Spleen (tissue), 11 donors: ENCODE data around the gene PIK3R6. TPM values are rescaled to one million over a fixed set of nuclear protein-coding genes. Genes with fewer than 3 reads are reported as not detected.

Experiments used
- DNase-seq: peaks from one replicate; pipeline ENCODE4 v3.0.0-alpha.2; 2020
- H3K27ac ChIP-seq, 8 donors: fragments of 200-600 bp; sonication (generic) in 7 of 8; 1 replicate in 4 of 8; 2 replicates in 4 of 8; pipeline versions ENCODE4 v1.5.0 to v1.8.0; 2016 to 2021; ENCODE audit warnings: inconsistent platforms in 4 of 8, mild to moderate bottlenecking in 4 of 8, moderate library complexity in 1 of 8
- H3K27me3 ChIP-seq, 7 donors: fragments of 200-600 bp; sonication (generic) in 6 of 7; replicated peaks in 1 of 7; 1 replicate in 4 of 7; 2 replicates in 3 of 7; pipeline versions ENCODE4 v1.5.0 to v1.8.0; 2016 to 2021; ENCODE audit warnings: inconsistent platforms in 3 of 7, mild to moderate bottlenecking in 1 of 7
- H3K36me3 ChIP-seq, 6 donors: fragments of 200-600 bp; sonication (generic) in 5 of 6; 1 replicate in 4 of 6; 2 replicates in 2 of 6; pipeline versions ENCODE4 v1.5.0 to v1.8.0; 2016 to 2021; ENCODE audit warnings: inconsistent platforms in 2 of 6
- H3K4me1 ChIP-seq, 6 donors: fragments of 200-600 bp; sonication (generic) in 5 of 6; 1 replicate in 3 of 6; 2 replicates in 3 of 6; pipeline versions ENCODE4 v1.5.0 to v1.8.0; 2016 to 2021; ENCODE audit warnings: inconsistent platforms in 3 of 6
- H3K4me3 ChIP-seq, 8 donors: fragments of 200-600 bp; sonication (generic) in 7 of 8; 1 replicate in 4 of 8; 2 replicates in 4 of 8; pipeline versions ENCODE4 v1.5.0 to v1.8.0; 2016 to 2021; ENCODE audit warnings: inconsistent platforms in 4 of 8, mild to moderate bottlenecking in 4 of 8, moderate library complexity in 2 of 8
- H3K9me3 ChIP-seq, 8 donors: fragments of 200-600 bp; sonication (generic) in 7 of 8; 1 replicate in 4 of 8; 2 replicates in 4 of 8; pipeline versions ENCODE4 v1.5.0 to v1.8.0; 2016 to 2021; ENCODE audit warnings: inconsistent platforms in 4 of 8
- POLR2A ChIP-seq, 3 donors: fragments of 450-650 bp; IDR thresholded peaks; one replicate each; pipeline ENCODE4 v1.5.1; 2017; ENCODE audit warnings: antibody characterized with exemption in 3 of 3, mild to moderate bottlenecking in 1 of 3
- POLR2AphosphoS5 ChIP-seq, 3 donors: sonication (generic); formaldehyde crosslinking; IDR thresholded peaks; one replicate each; pipeline ENCODE4 v1.5.1; 2017; ENCODE audit warnings: antibody characterized with exemption in 3 of 3
- WGBS, 5 donors: extraction: QIAGEN DNeasy Blood & Tissue Kit in 3 of 5; methylation state at CpG; one replicate each; pipeline versions ENCODE4 v1.1.5 to v1.1.7; 2013 to 2018; 5-methylcytosine and 5-hydroxymethylcytosine counted together
- intact Hi-C: fragments of 100-400 bp; cut with DNase I; formaldehyde crosslinking; loops from one replicate; pipeline ENCODE4 v1.15.0; 2023; ENCODE audit warnings: low total_unique reads
- polyA plus RNA-seq, 3 donors: library from polyadenylated mRNA; stranded (reverse); fragments of 200-250 nt; gene quantifications; one replicate each; pipeline ENCODE4 v1.2.1, GENCODE V29; 2013
- total RNA-seq, 7 donors: library from RNA; depleted of rRNA in 3 of 7; stranded (reverse); fragments of >200 nt in 3 of 7; fragmentation: NEBNext Ultra II Directional in 4 of 7; extraction: Animal tissue kit (Norgen Biotek cat#: 25700) in 4 of 7; gene quantifications; one replicate each; pipeline versions ENCODE4 v1.1.0 to v1.2.1, GENCODE V29; 2016 to 2021
- TF ChIP-seq, protein P1 (sequence below), 11 experiments: fragments of 200-600 bp in 7 of 11; fragments of 450-650 bp in 4 of 11; sonication (generic) in 4 of 11; IDR thresholded peaks in 8 of 11; conservative IDR thresholded peaks in 3 of 11; 1 replicate in 7 of 11; 2 replicates in 4 of 11; pipeline versions ENCODE4 v1.4.0 to v1.8.0; 2016 to 2021; ENCODE audit warnings: antibody characterized with exemption in 11 of 11, inconsistent platforms in 4 of 11, mild to moderate bottlenecking in 1 of 11
- donor health status: healthy with polysubstance abuse.
- donor health status: DM: no; HTN: no; CAD: no; lungs with moderate emphysema.
- donor health status: DM: no; HTN: no; CAD: no.
- donor health status: Bipolar disorder and iron deficiency.
- donor health status: healthy.
- donor health status: DM: no; HTN: no; CAD: no.
- donor health status: DM: yes; HTN: yes; CAD: no.

The PIK3R6 gene
- total and polyA plus RNA-seq, 10 donors, result 1.3 to 9.6 (median 6.5) TPM

DNA sequence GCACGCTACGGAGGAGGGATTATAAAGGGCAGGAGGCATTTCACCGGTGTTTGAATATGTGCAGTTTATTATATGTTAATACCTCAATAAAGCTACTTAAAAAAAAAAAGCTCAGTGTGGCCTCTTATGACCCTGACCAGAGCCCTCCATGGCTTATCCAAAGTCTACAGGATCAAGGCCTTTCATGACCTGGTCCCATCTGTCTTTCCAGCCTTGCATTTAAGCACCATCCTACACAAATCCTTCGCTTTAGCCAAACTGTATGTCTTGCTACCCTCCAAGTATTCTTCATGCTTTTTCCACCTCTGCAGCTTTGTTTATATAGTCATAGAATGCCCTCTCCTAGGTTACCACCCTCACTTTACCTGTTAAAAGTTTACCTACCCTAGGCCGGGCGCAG is 74.8 kb downstream of the PIK3R6 start:
- WGBS, 5 donors, result 62 to 85% (median 76%) methylated on average over 5 to 6 of the region's 6 CpGs
- TF ChIP-seq, protein P1, sequence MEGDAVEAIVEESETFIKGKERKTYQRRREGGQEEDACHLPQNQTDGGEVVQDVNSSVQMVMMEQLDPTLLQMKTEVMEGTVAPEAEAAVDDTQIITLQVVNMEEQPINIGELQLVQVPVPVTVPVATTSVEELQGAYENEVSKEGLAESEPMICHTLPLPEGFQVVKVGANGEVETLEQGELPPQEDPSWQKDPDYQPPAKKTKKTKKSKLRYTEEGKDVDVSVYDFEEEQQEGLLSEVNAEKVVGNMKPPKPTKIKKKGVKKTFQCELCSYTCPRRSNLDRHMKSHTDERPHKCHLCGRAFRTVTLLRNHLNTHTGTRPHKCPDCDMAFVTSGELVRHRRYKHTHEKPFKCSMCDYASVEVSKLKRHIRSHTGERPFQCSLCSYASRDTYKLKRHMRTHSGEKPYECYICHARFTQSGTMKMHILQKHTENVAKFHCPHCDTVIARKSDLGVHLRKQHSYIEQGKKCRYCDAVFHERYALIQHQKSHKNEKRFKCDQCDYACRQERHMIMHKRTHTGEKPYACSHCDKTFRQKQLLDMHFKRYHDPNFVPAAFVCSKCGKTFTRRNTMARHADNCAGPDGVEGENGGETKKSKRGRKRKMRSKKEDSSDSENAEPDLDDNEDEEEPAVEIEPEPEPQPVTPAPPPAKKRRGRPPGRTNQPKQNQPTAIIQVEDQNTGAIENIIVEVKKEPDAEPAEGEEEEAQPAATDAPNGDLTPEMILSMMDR (IDR thresholded peaks at IDR 0.05 in 8 of 11, conservative IDR thresholded peaks at IDR 0.05 in 3 of 11), result no peak
- no peak for TF ChIP-seq POLR2A (IDR thresholded peaks at IDR 0.05)
- TF ChIP-seq POLR2AphosphoS5 (IDR thresholded peaks at IDR 0.05), result no peak
- Histone ChIP-seq H3K27me3 (peaks cover 0 to 3% (median 0%) of the 10 kb centered on the region in 7 donors), H3K9me3 (peaks cover 0 to 14% (median 10%) of the 10 kb centered on the region in 8 donors), H3K4me3 (no peak overlapping the region), H3K27ac (peak overlapping the region in 1 of 8 donors; percentile 46), H3K36me3 (no peaks in the 10 kb centered on the region), H3K4me1 (peaks cover 0 to 16% (median 6%) of the 10 kb centered on the region in 6 donors)
- intact Hi-C loops, result no loop called here
- no peak for DNase-seq

DNA sequence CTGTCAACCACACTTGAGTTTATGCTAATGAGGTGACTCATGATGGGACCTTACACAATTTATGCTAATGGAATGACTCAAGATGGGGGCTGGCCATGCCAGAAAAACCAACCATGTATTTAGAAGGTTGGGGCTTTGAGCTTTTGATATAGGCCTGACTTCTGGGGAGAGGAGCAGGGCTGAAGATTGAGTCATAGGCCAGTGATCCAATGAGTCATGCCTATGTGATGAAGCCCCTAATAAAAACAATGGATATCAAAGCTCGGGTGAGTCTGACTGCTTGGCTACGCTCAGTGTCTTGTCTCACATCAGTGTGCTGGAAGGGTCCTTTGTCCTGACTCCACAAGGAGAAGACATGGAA is 75.6 kb downstream of the PIK3R6 start:
- TF ChIP-seq, protein P1 (IDR thresholded peaks at IDR 0.05 in 8 of 11, conservative IDR thresholded peaks at IDR 0.05 in 3 of 11), result no peak
- TF ChIP-seq POLR2A (IDR thresholded peaks at IDR 0.05) (no peak), POLR2AphosphoS5 (IDR thresholded peaks at IDR 0.05) (no peak)
- H3K4me1 ChIP-seq, result peaks cover 0 to 16% (median 6%) of the 10 kb centered on the region in 6 donors
- peaks cover 0 to 14% (median 10%) of the 10 kb centered on the region in 8 donors for H3K9me3 ChIP-seq
- H3K27ac ChIP-seq, result peak overlapping the region in 3 of 8 donors; percentile 4 to 46 (median 44)
- no peak overlapping the region for H3K4me3 ChIP-seq
- 79 to 100% (median 94%) methylated on average over 2 of the region's 2 CpGs for WGBS, 5 donors
- H3K36me3 ChIP-seq, result no peaks in the 10 kb centered on the region
- no peak for DNase-seq
- intact Hi-C loops, result no loop called here
- peaks cover 0 to 3% (median 0%) of the 10 kb centered on the region in 7 donors for H3K27me3 ChIP-seq

DNA sequence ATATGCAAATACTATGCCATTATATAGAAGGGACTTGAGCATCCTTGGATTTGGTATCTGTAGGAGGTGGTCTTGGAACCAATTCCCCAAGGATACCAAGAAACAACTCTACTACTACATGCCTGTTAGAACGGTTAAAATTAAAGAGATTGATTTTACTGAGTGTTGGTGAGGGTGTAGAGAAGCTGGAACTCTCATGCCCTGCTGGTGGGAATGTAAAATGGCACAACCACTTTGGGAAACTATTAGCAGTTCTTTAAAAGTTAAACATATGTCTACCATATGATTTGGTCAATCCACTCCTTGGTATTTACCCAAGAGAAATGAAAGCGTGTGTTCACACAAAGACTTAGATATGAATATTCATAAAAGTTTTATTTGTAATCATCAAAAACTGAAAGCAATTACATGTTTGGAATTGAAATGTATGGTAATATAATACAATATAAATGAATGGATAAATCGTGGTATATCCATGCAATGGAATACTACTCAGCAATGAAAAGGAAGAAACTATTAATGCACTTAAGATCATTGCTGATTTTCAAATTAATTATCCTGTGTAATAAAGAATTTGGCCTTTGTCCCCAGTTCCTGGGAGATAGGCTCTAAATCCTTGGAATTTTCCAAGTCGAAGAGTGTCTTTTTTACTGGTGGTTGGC is 76.1 kb downstream of the PIK3R6 start:
- Histone ChIP-seq H3K9me3 (peaks cover 0 to 14% (median 10%) of the 10 kb centered on the region in 8 donors), H3K27ac (no peak overlapping the region), H3K27me3 (peaks cover 0 to 3% (median 0%) of the 10 kb centered on the region in 7 donors), H3K4me3 (no peak overlapping the region), H3K36me3 (no peaks in the 10 kb centered on the region), H3K4me1 (peaks cover 0 to 16% (median 6%) of the 10 kb centered on the region in 6 donors)
- no peak for DNase-seq
- intact Hi-C loops, result no loop called here
- no peak for TF ChIP-seq POLR2A (IDR thresholded peaks at IDR 0.05)
- TF ChIP-seq POLR2AphosphoS5 (IDR thresholded peaks at IDR 0.05), result no peak
- TF ChIP-seq, protein P1 (IDR thresholded peaks at IDR 0.05 in 8 of 11, conservative IDR thresholded peaks at IDR 0.05 in 3 of 11), result no peak
- WGBS, 5 donors, result 68 to 89% (median 87%) methylated on average over 4 of the region's 4 CpGs

DNA sequence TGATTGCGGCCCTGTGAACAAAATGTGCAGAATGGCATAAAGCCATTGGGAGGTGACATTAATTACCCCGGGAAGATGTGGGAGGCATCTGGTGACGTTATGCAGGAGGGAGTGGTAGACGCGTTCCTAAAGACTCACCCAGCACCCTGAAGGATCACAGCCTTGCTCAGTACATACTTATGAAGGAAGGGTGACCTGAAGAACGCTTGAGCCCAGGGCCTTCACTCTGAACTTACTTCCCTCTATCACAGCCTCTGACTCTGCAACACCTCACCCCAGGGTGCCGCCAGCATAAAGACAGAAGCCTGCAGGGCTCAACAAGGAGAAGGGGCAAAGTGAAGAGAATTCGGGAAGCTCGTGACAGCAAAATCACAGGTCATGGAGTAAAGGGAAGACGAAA is 77.7 kb downstream of the PIK3R6 start:
- WGBS, 5 donors, result 64 to 80% (median 67%) methylated on average over 10 of the region's 10 CpGs
- intact Hi-C loops, result no loop called here
- Histone ChIP-seq H3K27ac (no peak overlapping the region), H3K4me3 (no peak overlapping the region), H3K4me1 (peaks cover 0 to 21% (median 9%) of the 10 kb centered on the region in 6 donors), H3K9me3 (peaks cover 0 to 14% (median 10%) of the 10 kb centered on the region in 8 donors), H3K27me3 (peaks cover 0 to 10% (median 0%) of the 10 kb centered on the region in 7 donors), H3K36me3 (no peaks in the 10 kb centered on the region)
- no peak for DNase-seq
- TF ChIP-seq, protein P1 (IDR thresholded peaks at IDR 0.05 in 8 of 11, conservative IDR thresholded peaks at IDR 0.05 in 3 of 11), result no peak
- TF ChIP-seq POLR2AphosphoS5 (IDR thresholded peaks at IDR 0.05), result no peak
- TF ChIP-seq POLR2A (IDR thresholded peaks at IDR 0.05), result no peak
